HCT116 (cell line): ENCODE data around the gene PLEKHA8. TPM values are rescaled to one million over a fixed set of nuclear protein-coding genes. Genes with fewer than 3 reads are reported as not detected.

Experiments
- ATAC-seq: fragments of 200-7000 bp; cut with Tn5 transposase; 2 replicates; pipeline ENCODE4 v1.9.1; 2020; ENCODE audit warnings: mild to moderate bottlenecking, moderate library complexity
- BruUV-seq: library from RNA; stranded (reverse); fragments of 400-500 nt; replicated peaks from 2 replicates; lab custom pipeline; 2021; lab: Mats Ljungman, UMichigan
- CTCF ChIA-PET: fragments of 300-600 bp; sonication (Branson Sonifier 250); formaldehyde crosslinking; loops from one replicate; lab custom pipeline; 2021; ENCODE audit warnings: antibody characterized with exemption; lab: Charles Lee
- POLR2A ChIA-PET: fragments of 300-600, 350-600 bp; sonication (Branson Sonifier 250); formaldehyde crosslinking; loops from one replicate; lab custom pipeline; 2021; ENCODE audit warnings: antibody characterized with exemption; lab: Charles Lee
- RAD21 ChIA-PET, 2 experiments: fragments of 300-600 bp; sonication (Branson Sonifier 250); formaldehyde crosslinking; loops; one replicate each; lab custom pipeline; 2023; ENCODE audit warnings: low total read pairs in 2 of 2; ENCODE audit not compliant: uncharacterized antibody in 2 of 2, unreplicated experiment in 2 of 2, low non-redundant PET in 1 of 2; lab: Charles Lee
- DNase-seq: peaks from one replicate; pipeline ENCODE4 v3.0.0-alpha.2; 2010; ENCODE audit warnings: low read depth, low spot score
- H2AFZ ChIP-seq: fragments of 200-600 bp; shearing (Covaris generic), sonication (generic); 2 replicates; pipeline ENCODE4 v1.6.1; 2017; ENCODE audit warnings: low read depth, mixed run types, mixed read lengths, antibody characterized with exemption, low read length; ENCODE audit not compliant: poor library complexity, severe bottlenecking
- H3K27ac ChIP-seq: 2 replicates; pipeline ENCODE4 v1.5.1; 2012; ENCODE audit warnings: low read depth, low read length
- H3K27me3 ChIP-seq: fragments of 200-600 bp; sonication (generic); 2 replicates; pipeline ENCODE4 v1.6.1; 2016; ENCODE audit warnings: mixed run types, low read length, mixed read lengths; ENCODE audit not compliant: insufficient read depth
- H3K36me3 ChIP-seq, 2 experiments: fragments of 200-500 bp in 1 of 2; fragments of 200-600 bp in 1 of 2; sonication (Bioruptor generic) in 1 of 2; sonication (generic) in 1 of 2; 2 replicates each; pipeline versions ENCODE4 v1.5.1 to v1.6.1; 2014 to 2016; ENCODE audit warnings: low read length in 2 of 2, inconsistent platforms in 1 of 2, mixed read lengths in 1 of 2, mixed run types in 1 of 2; ENCODE audit not compliant: insufficient read depth in 2 of 2, control insufficient read depth in 1 of 2
- H3K4me1 ChIP-seq, 2 experiments: fragments of 200-600 bp in 1 of 2; sonication (generic) in 1 of 2; 2 replicates each; pipeline versions ENCODE4 v1.5.1 to v1.6.1; 2012 to 2017; ENCODE audit warnings: low read length in 2 of 2, inconsistent platforms in 1 of 2, mild to moderate bottlenecking in 1 of 2, mixed read lengths in 1 of 2, mixed run types in 1 of 2, moderate library complexity in 1 of 2; ENCODE audit not compliant: insufficient read depth in 2 of 2, control insufficient read depth in 1 of 2
- H3K4me2 ChIP-seq: fragments of 200-600 bp; sonication (generic); 2 replicates; pipeline ENCODE4 v1.6.1; 2017; ENCODE audit warnings: mixed run types, low read length, mixed read lengths
- H3K4me3 ChIP-seq, 2 experiments: fragments of 200-600 bp in 1 of 2; sonication (generic) in 1 of 2; replicated peaks in 1 of 2; 2 replicates each; pipeline ENCODE4 v1.5.1; 2011 to 2016; ENCODE audit warnings: low read length in 2 of 2, control low read depth in 1 of 2, low read depth in 1 of 2, mild to moderate bottlenecking in 1 of 2, mixed read lengths in 1 of 2, mixed run types in 1 of 2
- H3K79me2 ChIP-seq: fragments of 200-600 bp; sonication (generic); 2 replicates; pipeline ENCODE4 v1.6.1; 2017; ENCODE audit warnings: mild to moderate bottlenecking, mixed run types, low read length, moderate library complexity, mixed read lengths; ENCODE audit not compliant: insufficient read depth
- H3K9ac ChIP-seq: fragments of 200-600 bp; sonication (generic); 2 replicates; pipeline ENCODE4 v1.6.1; 2016; ENCODE audit warnings: low read length, mixed read lengths
- H3K9me2 ChIP-seq: fragments of 200-600 bp; sonication (generic), shearing (Covaris generic); 2 replicates; pipeline ENCODE4 v1.6.1; 2017; ENCODE audit warnings: mixed run types, mild to moderate bottlenecking, moderate library complexity; ENCODE audit not compliant: insufficient read depth
- H3K9me3 ChIP-seq, 2 experiments: fragments of 200-500 bp in 1 of 2; fragments of 200-600 bp in 1 of 2; sonication (Bioruptor generic) in 1 of 2; sonication (generic) in 1 of 2; 2 replicates each; pipeline ENCODE4 v1.6.1; 2014 to 2017; ENCODE audit warnings: low read length in 2 of 2, mixed read lengths in 2 of 2, inconsistent platforms in 1 of 2, low read depth in 1 of 2, mild to moderate bottlenecking in 1 of 2, mixed run types in 1 of 2, moderate library complexity in 1 of 2; ENCODE audit not compliant: control insufficient read depth in 1 of 2, insufficient read depth in 1 of 2
- H4K20me1 ChIP-seq: fragments of 200-600 bp; sonication (generic), shearing (Covaris generic); 2 replicates; pipeline ENCODE4 v1.6.1; 2017; ENCODE audit warnings: mixed run types, mild to moderate bottlenecking, moderate library complexity; ENCODE audit not compliant: insufficient read depth
- ATF3 ChIP-seq: IDR thresholded peaks from 2 replicates; pipeline ENCODE4 v1.6.1; 2012
- CBX3 ChIP-seq: IDR thresholded peaks from 2 replicates; pipeline ENCODE4 v1.6.1; 2012; ENCODE audit warnings: low read depth
- CEBPB ChIP-seq: IDR thresholded peaks from 2 replicates; pipeline ENCODE4 v1.6.1; 2012; ENCODE audit warnings: low read depth
- CTCF ChIP-seq, 3 experiments: fragments of 200-600 bp in 1 of 3; sonication (generic) in 1 of 3; IDR thresholded peaks in 2 of 3; conservative IDR thresholded peaks in 1 of 3; 2 replicates each; pipeline ENCODE4 v1.5.1; 2012 to 2017; ENCODE audit warnings: low read depth in 2 of 3, low read length in 2 of 3, antibody characterized with exemption in 1 of 3, borderline replicate concordance in 1 of 3, control low read depth in 1 of 3, mild to moderate bottlenecking in 1 of 3, mixed read lengths in 1 of 3, mixed run types in 1 of 3, moderate library complexity in 1 of 3; ENCODE audit not compliant: insufficient read depth in 1 of 3
- EGR1 ChIP-seq: IDR thresholded peaks from 2 replicates; pipeline ENCODE4 v1.6.1; 2012; ENCODE audit warnings: low read depth
- ELF1 ChIP-seq: IDR thresholded peaks from 2 replicates; pipeline ENCODE4 v1.6.1; 2012; ENCODE audit warnings: low read depth, borderline replicate concordance
- FOSL1 ChIP-seq: IDR thresholded peaks from 2 replicates; pipeline ENCODE4 v1.6.1; 2012; ENCODE audit warnings: low read depth
- JUND ChIP-seq: IDR thresholded peaks from 2 replicates; pipeline ENCODE4 v1.6.1; 2012
- MAX ChIP-seq: IDR thresholded peaks from 2 replicates; pipeline ENCODE4 v1.6.1; 2012
- POLR2AphosphoS5 ChIP-seq: IDR thresholded peaks from 2 replicates; pipeline ENCODE4 v1.6.1; 2011; ENCODE audit warnings: mild to moderate bottlenecking, low read depth, low read length, moderate library complexity
- REST ChIP-seq: IDR thresholded peaks from 2 replicates; pipeline ENCODE4 v1.6.1; 2012; ENCODE audit warnings: low read depth
- SIN3A ChIP-seq: IDR thresholded peaks from 2 replicates; pipeline ENCODE4 v1.6.1; 2012; ENCODE audit warnings: low read depth
- SRF ChIP-seq: IDR thresholded peaks from 2 replicates; pipeline ENCODE4 v1.6.1; 2012; ENCODE audit warnings: low read depth
- TCF7L2 ChIP-seq: IDR thresholded peaks from 2 replicates; pipeline ENCODE4 v1.7.0; 2011; ENCODE audit warnings: borderline replicate concordance, inconsistent platforms; ENCODE audit not compliant: insufficient read depth, insufficient read length; ENCODE audit errors: extremely low read depth
- ZFX ChIP-seq: fragments of 450-650 bp; IDR thresholded peaks from 2 replicates; pipeline ENCODE4 v1.6.1; 2017
- ZNF274 ChIP-seq: fragments of 200-500 bp; sonication (Bioruptor generic); IDR thresholded peaks from 2 replicates; pipeline ENCODE4 v1.6.1; 2014; ENCODE audit warnings: mild to moderate bottlenecking, low read depth, low read length, inconsistent platforms
- intact Hi-C: fragments of 100-400 bp; cut with micrococcal nuclease; formaldehyde crosslinking; loops from 2 replicates; pipeline ENCODE4 v1.10.0; 2022
- total RNA-seq: library from RNA; stranded (reverse); gene quantifications from one replicate; pipeline ENCODE4 v1.2.1, GENCODE V29; 2021; ENCODE audit not compliant: unreplicated experiment

The PLEKHA8 gene
- total RNA-seq, 1 experiment from 2014 or later, result 13.6 TPM

- H3K79me2 ChIP-seq, result no peaks in the 10 kb centered on the region
- H3K27me3 ChIP-seq, result no peaks in the 10 kb centered on the region
- ATAC-seq (no peak), DNase-seq (no peak)
- BruUV-seq, result no TSS peak
- ChIA-PET CTCF (no interaction called here), RAD21 (no interaction called here), POLR2A (no interaction called here)
- peaks cover 28 to 42% of the 10 kb centered on the region in 2 experiments for H3K4me1 ChIP-seq
- H3K9me3 ChIP-seq, result no peaks in the 10 kb centered on the region
- H3K9me2 ChIP-seq, result no peaks in the 10 kb centered on the region
- H3K9ac ChIP-seq, result no peak overlapping the region
- intact Hi-C loops, result no loop called here
- no peak overlapping the region for H3K27ac ChIP-seq
- no peak overlapping the region for H3K4me2 ChIP-seq
- H4K20me1 ChIP-seq, result no peaks in the 10 kb centered on the region
- no peaks in the 10 kb centered on the region for H3K36me3 ChIP-seq
- H2AFZ ChIP-seq, result no peak overlapping the region
- TF ChIP-seq SIN3A (no peak), ATF3 (no peak), FOSL1 (no peak), ZNF274 (no peak), POLR2AphosphoS5 (no peak), CTCF (IDR thresholded peaks at IDR 0.05 in 2 of 3, conservative IDR thresholded peaks at IDR 0.05 in 1 of 3; ENCODE audit: borderline replicate concordance in 1 of 3, insufficient read depth in 1 of 3, low read depth in 2 of 3, low read length in 2 of 3) (no peak), REST (no peak), JUND (no peak), ELF1 (no peak), ZFX (no peak), MAX (no peak), EGR1 (no peak), CBX3 (no peak), SRF (no peak), TCF7L2 (no peak), CEBPB (no peak)
- H3K4me3 ChIP-seq, result no peak overlapping the region
These were observed 112.2 kb downstream of the PLEKHA8 start for GRCh38 chr7:30140456-30140855.
